Ureter (tissue), 1 donor: ENCODE measurements around the gene TEKT3. TPM values are rescaled to one million over a fixed set of nuclear protein-coding genes. Genes with fewer than 3 reads are reported as not detected.
A peak's percentile ranks its signal among the peaks of the same experiment; 100 is the strongest.

Source experiments
- DNase-seq: peaks from one replicate; pipeline ENCODE4 v3.0.0-alpha.2; 2020; ENCODE audit warnings: low spot score
- total RNA-seq: library from RNA; stranded (reverse); gene quantifications from one replicate; pipeline ENCODE4 v1.2.4, GENCODE V29; 2023
- donor health status: DM: yes; HTN: yes; CAD: no.

TEKT3 gene
- total RNA-seq = 0.86 TPM

DNA sequence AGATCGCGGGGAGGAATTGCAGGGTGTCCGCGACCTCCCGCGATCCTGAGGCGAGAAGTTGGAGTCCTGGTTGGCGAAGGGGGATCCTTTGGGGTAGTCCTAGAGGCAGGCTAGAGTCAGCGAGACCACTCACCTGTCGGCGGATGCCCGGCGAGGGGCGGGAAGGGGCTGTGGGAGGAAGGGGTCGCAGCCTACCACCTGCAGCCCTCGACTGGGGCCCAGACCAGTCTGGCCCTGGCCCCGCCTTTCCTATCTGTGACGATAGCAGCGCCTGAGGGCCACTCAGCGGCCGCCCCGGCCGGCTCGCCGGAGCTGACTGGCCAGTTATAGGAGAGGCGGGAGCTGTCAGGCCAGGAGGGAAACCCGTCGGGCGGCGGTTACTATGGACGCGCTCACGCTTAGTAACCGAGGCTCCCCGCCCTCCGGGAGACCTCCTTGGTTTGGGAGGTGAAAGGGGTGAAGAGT, at the start of gene TEKT3:
TEKT3 (minus strand) TSS at position 213 of the 465 bp plus-strand sequence. CDS start 10,012 bp downstream, outside the sequence.
- peak; percentile 88 for DNase-seq

- DNase-seq = no peak
These were observed 47.1 kb upstream of the TEKT3 start for GRCh38 chr17:15388356-15389041.

GRCh38 chr17:15386083-15386482, 44.7 kb upstream of the TEKT3 start:
- no peak for DNase-seq

DNA sequence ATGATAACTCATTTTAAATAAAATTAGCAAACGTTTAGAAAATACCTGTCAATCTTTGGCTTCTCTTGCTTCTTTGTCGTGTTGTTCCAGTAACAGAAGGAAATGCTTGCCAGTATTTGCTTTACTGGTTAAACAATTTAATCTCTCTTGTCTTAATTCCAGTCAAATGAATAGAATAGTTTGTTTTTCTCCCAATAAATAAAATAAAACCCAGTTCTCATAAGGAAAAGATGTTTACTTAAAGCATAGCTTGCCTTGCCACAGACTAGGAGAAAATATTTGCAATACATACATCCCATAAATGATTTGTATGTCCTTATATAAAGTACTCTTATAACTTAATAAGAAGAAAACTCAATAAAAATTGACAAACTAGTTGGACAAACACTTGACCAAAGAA, 43.9 kb upstream of the TEKT3 start:
- no peak for DNase-seq

DNA sequence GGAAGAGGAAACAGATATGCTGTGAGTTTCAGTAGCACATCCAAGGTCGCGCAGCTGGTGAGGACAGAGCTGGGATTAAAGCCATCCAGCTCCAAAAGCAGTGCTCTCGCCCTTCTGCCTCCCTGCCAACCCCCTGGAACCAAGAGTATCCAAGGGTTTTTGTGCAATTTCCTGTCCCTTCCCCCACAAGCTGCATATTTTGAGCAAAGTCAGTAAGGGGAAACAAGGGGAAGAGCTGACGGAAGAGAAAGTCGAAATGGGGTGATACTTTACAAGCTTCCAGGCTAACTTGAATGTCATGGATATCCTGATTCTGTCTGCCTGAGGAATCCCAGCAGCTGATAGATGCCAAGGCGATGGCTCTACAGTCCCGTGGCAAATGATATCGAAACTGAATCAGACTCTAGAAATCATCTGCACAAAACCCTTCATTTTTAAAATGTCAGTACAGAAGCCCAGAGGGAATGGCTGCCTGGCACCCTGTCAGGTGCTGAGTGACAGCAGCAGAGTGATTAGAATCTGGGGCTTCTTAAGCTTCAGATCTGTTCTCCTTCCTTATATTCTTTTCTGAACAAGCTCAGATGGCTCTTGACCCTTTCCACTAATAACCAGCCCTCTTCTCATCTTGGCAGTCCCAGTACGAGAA, 42.9 kb upstream of the TEKT3 start:
- DNase-seq = no peak

GRCh38 chr17:15382914-15383313, 41.5 kb upstream of the TEKT3 start:
- DNase-seq = no peak

- DNase-seq = no peak
These were observed 40.3 kb upstream of the TEKT3 start for GRCh38 chr17:15381707-15382106.

DNA sequence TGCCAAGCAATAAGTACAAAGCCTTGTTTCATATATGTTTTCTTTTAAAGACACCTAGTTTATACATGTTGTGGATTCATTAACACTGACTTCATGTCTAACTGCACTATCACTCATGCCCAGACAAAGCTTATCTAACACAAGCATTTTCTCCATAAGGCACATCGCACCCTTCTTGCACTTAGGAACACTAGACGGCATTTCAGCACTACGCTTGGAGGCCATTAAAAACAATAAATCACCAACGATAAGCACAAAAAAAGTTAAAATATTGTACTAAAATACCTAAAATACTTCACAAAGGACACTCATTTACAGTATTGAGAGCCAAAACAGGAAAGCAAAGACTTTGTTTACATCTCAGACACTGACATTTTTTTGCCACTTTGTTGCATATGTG, 39.0 kb upstream of the TEKT3 start:
- no peak for DNase-seq

- no peak for DNase-seq
These were observed 38.3 kb upstream of the TEKT3 start for GRCh38 chr17:15379659-15380058.

GRCh38 chr17:15378243-15378642, 36.8 kb upstream of the TEKT3 start:
- DNase-seq = no peak

GRCh38 chr17:15377616-15378015, 36.2 kb upstream of the TEKT3 start:
- DNase-seq = no peak

- no peak for DNase-seq
These were observed 35.8 kb upstream of the TEKT3 start for GRCh38 chr17:15377200-15377599.

DNA sequence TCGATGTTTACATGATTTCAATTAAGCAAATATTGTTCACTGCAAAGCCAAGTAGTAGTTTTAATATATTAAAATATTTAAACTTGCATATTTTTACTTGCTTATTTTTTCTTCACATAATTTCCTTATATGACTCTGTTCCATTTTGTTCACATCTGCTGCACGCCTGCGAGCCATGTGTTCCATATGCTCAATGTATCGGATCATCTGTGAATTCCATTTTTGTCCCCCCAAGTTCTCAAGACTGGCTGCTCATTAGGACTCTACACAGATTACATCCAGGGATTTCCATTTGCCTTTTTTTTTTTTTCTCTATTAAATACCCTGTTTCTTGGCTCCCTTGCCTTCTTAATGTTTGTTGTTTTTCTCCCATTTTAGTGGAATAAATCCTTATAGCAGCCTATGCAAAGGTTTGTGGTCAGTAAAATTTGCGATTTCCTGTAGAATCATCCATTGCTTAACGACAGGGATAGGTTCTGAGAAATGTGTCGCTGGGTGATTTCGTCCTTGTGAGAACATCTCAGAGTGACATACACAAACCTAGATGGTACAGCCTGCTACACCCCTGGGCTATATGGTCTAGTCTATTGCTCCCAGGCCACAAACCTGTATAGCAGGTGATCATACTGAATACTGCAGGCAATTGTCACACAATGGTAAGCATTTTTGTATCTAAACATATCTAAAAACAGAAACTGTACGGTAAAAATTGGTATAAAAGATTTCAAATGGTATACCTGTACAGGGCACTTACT, 30.2 kb upstream of the TEKT3 start:
- no peak for DNase-seq

DNA sequence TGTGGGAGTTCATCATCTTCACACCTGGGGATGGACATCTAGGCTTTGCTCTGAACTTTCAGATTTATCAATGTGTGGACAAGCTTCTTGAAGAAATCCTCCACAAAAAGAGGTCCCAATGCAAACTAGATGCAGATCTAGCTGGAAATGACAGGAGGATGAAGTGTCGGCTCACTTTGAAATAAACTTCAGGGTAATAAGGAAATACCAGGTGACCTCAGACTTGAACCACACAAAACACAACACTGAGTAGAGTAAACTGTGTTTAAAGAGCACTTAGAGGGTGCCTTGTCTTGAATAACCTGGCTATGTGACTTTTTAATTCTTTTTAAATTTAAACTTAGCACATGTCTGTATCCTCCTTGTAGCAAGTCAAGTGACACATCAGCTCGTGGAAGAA, 27.2 kb upstream of the TEKT3 start:
- no peak for DNase-seq

GRCh38 chr17:15366026-15366425, 24.6 kb upstream of the TEKT3 start:
- DNase-seq = no peak

DNA sequence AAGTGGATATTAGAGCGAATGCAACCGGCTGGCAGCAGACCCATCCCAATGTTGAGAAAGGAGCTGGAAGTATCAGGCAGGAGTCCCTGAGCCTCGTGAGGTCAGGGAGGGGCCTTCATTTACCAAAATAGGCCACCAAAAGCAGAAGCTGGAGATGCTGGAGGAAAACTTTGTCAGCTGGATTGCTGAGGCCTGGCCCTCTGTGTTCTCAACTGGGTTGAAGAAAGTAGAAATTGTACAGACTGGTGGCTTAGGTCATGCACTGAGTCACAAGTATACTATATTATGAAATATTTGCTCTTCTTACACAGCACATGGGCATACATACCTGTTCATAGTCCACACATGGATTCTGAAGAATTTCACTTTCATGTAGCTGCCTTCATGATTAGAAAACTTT, 23.2 kb upstream of the TEKT3 start:
- DNase-seq = no peak

GRCh38 chr17:15363702-15364101, 22.3 kb upstream of the TEKT3 start:
- DNase-seq = no peak

DNA sequence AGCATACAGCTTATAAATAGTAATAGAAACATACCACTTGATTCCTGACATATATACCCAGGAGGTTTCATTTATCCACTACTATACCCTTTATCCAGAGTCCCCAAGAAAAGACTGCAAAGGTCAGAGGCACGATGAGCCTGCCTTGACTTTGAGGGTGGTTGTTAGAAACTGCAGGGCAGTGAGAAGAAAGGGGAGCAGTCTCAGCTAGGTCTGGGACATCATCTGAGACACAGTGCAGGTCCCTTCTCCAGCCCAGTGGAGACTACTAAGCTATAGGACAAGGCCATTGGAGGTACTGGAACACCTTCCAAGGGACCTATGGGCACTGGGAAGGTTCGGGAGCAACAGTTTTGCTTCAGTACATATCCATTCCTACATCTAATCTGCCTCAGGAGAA, 20.2 kb upstream of the TEKT3 start:
- no peak for DNase-seq

- DNase-seq = no peak
These were observed 19.8 kb upstream of the TEKT3 start for GRCh38 chr17:15361151-15361550.

DNA sequence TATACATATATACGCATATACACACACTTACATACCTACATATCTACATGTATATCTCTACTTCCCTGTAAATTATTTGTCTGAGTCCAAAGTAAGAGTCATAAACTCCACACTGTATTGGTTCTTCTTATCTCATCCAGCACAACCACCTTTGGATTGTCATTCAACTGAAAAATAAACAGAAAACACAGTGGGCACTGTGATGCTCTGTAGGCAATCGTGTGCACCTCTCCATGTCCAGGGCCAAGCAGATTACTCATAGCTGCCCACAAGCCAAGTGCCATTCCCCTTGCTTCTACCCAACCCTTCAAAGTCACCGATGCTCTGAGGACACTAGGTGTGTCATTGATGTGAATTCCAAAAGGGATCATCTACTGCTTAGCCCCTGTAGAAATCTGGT, 12.9 kb upstream of the TEKT3 start:
- no peak for DNase-seq

- DNase-seq = no peak
These were observed 10.5 kb upstream of the TEKT3 start for GRCh38 chr17:15351925-15352324.

DNA sequence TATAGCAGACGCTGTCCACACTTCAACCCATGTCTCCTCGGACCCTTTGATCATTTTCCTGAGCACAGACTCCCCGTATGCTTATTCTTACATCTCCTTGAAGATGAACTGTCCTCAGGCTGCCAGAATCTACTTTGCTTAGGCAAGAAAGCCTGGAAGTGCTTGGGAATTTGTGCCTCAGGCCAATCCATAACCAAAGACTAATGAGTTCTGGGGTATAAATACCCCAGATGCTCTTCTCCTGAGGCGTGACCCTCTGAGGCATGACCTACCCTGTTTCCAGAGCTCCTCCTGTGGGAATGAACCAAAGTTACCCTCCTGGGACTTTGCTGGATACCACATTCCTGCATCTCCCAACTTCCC, 10.1 kb upstream of the TEKT3 start:
- no peak for DNase-seq
